ENCODE measurements around the gene RTF1. TPM values are rescaled to one million over a fixed set of nuclear protein-coding genes. Genes with fewer than 3 reads are reported as not detected.

RTF1 gene
- polyA plus RNA-seq, 3 donors = 11.2 to 19.1 (median 15.0) TPM

- Histone ChIP-seq H3K27ac (ENCODE audit: low read depth in 1 of 2, low read length in 2 of 2) (no peak overlapping the region), H3K4me1 (ENCODE audit: control insufficient read depth in 1 of 2, insufficient read depth in 2 of 2, low read length in 2 of 2) (peaks cover 31 to 34% of the 10 kb centered on the region in 2 donors), H3K36me3 (replicated peaks in 1 of 2; ENCODE audit: control insufficient read depth in 1 of 2, insufficient read depth in 2 of 2, low read length in 2 of 2) (no peaks in the 10 kb centered on the region), H3K9me3 (replicated peaks in 1 of 2; ENCODE audit: control insufficient read depth in 1 of 2, insufficient read depth in 1 of 2, low read length in 2 of 2) (no peaks in the 10 kb centered on the region), H3K27me3 (ENCODE audit: control insufficient read depth in 2 of 2, insufficient read depth in 2 of 2, low read length in 2 of 2) (peaks cover 50 to 86% of the 10 kb centered on the region in 2 donors), H3K4me2 (replicated peaks; ENCODE audit: extremely low read depth, low read length, poor library complexity, severe bottlenecking) (peak overlapping the region; percentile 98), H3K9ac (ENCODE audit: insufficient read depth, low read length, poor library complexity, severe bottlenecking) (peak overlapping the region; percentile 49), H3K79me2 (ENCODE audit: insufficient read depth, low read length) (no peaks in the 10 kb centered on the region), H2AFZ (ENCODE audit: insufficient read depth, low read depth, low read length, poor library complexity, severe bottlenecking) (peak overlapping the region; percentile 72), H4K20me1 (ENCODE audit: insufficient read depth, low read length) (no peaks in the 10 kb centered on the region), H3K4me3 (replicated peaks in 1 of 3; ENCODE audit: low read depth in 2 of 3, low read length in 3 of 3) (peak overlapping the region; percentile 31 to 90 (median 53))
- Mint-ChIP-seq H3K9me3 (peaks cover 0 to 29% (median 4%) of the 10 kb centered on the region in 7 donors), H3K4me1 (peaks cover 20% of the 10 kb centered on the region), H3K36me3 (peaks cover 4 to 7% of the 10 kb centered on the region in 2 donors), H3K27me3 (ENCODE audit: low read depth in 3 of 3) (peaks cover 63 to 91% (median 84%) of the 10 kb centered on the region in 3 donors), H3K27ac (no peak overlapping the region), H3K4me3 (peak overlapping the region; percentile 76 to 86)
- DNase-seq = no peak
- TF ChIP-seq CTCF (IDR thresholded peaks at IDR 0.05) = no peak
- WGBS (ENCODE audit: insufficient coverage) = 1% methylated on average over 68 of the region's 77 CpGs
- intact Hi-C loops (cut with micrococcal nuclease) = no loop called here
These were observed 77.5 kb downstream of the RTF1 start for GRCh38 chr15:41494190-41494921.

GRCh38 chr15:41494922-41495735, 78.2 kb downstream of the RTF1 start:
- peak overlapping the region; percentile 98 for H3K4me2 ChIP-seq (replicated peaks; ENCODE audit: extremely low read depth, low read length, poor library complexity, severe bottlenecking)
- Mint-ChIP-seq H3K9me3 (peaks cover 0 to 29% (median 4%) of the 10 kb centered on the region in 7 donors), H3K36me3 (peaks cover 4 to 7% of the 10 kb centered on the region in 2 donors), H3K27me3 (ENCODE audit: low read depth in 3 of 3) (peaks cover 70 to 96% (median 88%) of the 10 kb centered on the region in 3 donors), H3K4me3 (peak overlapping the region; percentile 63 to 84), H3K27ac (no peak overlapping the region), H3K4me1 (peaks cover 20% of the 10 kb centered on the region)
- no peak for DNase-seq
- TF ChIP-seq CTCF (IDR thresholded peaks at IDR 0.05) = no peak
- intact Hi-C loops (cut with micrococcal nuclease) = no loop called here
- no peaks in the 10 kb centered on the region for H3K36me3 ChIP-seq (replicated peaks in 1 of 2; ENCODE audit: control insufficient read depth in 1 of 2, insufficient read depth in 2 of 2, low read length in 2 of 2)
- 2% methylated on average over 57 of the region's 60 CpGs for WGBS (ENCODE audit: insufficient coverage)
- H4K20me1 ChIP-seq (ENCODE audit: insufficient read depth, low read length) = no peaks in the 10 kb centered on the region
- H3K9ac ChIP-seq (ENCODE audit: insufficient read depth, low read length, poor library complexity, severe bottlenecking) = peak overlapping the region; percentile 49
- no peaks in the 10 kb centered on the region for H3K9me3 ChIP-seq (replicated peaks in 1 of 2; ENCODE audit: control insufficient read depth in 1 of 2, insufficient read depth in 1 of 2, low read length in 2 of 2)
- H3K27ac ChIP-seq (ENCODE audit: low read depth in 1 of 2, low read length in 2 of 2) = no peak overlapping the region
- H2AFZ ChIP-seq (ENCODE audit: insufficient read depth, low read depth, low read length, poor library complexity, severe bottlenecking) = peak overlapping the region; percentile 72
- peak overlapping the region in 1 of 3 experiments; percentile 90 for H3K4me3 ChIP-seq (replicated peaks in 1 of 3; ENCODE audit: low read depth in 2 of 3, low read length in 3 of 3)
- H3K4me1 ChIP-seq (ENCODE audit: control insufficient read depth in 1 of 2, insufficient read depth in 2 of 2, low read length in 2 of 2) = peaks cover 31 to 34% of the 10 kb centered on the region in 2 donors
- H3K79me2 ChIP-seq (ENCODE audit: insufficient read depth, low read length) = no peaks in the 10 kb centered on the region
- peaks cover 50 to 94% of the 10 kb centered on the region in 2 donors for H3K27me3 ChIP-seq (ENCODE audit: control insufficient read depth in 2 of 2, insufficient read depth in 2 of 2, low read length in 2 of 2)

All from CD14-positive monocyte (primary cell).